NCI-H748 (cell line): Measurements from ENCODE around the gene SMLR1.
"Not testable (repeated sequence)": the region's sequence is repeated elsewhere in the genome, so short reads cannot be mapped to it uniquely, and the experiment has no call there.

ENCODE experiments used
- DNase-seq: peaks from one replicate; lab custom pipeline; 2025; ENCODE audit not compliant: unreplicated experiment; lab: John Stamatoyannopoulos, UW

The SMLR1 gene

DNA sequence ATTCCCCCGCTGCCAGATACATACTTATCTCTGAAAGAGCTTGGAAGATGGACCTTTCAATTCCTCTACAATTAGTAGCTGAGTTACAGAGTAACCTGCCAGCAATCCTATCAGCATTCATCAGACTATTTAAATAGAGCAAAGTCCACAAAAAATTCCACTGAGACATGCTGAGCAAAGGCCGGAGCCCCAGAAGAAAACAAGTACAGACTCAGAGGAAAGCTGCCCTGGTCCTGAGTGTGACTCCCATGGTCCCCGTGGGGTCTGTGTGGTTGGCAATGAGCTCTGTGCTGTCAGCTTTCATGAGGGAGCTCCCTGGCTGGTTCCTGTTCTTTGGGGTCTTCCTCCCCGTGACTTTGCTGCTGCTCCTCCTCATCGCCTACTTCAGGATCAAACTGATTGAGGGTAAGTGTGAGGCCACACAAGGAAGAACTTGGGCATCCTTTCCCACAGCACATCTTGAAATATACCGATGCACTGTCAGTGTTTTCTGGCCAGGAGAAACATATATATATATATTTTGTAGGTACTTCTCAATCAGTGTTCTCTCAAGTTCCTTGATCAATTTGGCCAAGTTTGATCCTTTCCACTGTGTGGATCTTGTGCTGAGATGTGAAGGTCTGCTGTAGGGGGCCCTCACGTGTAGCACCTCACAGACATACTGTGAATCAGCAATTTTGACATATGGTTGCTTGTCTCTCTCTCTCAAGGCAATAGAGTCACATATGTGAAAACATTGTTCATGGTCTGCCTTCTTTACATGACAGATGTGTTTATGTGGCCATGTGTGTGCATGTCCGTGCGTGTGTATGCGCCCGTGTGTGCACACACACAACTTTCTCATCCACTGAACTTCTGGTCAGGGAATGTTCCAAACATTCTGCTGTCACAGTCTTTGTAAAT, at the start of gene SMLR1:
TSS of gene SMLR1 (plus strand) at position 160 of the 903 bp plus-strand sequence. CDS start at position 168, 8 bp downstream.
- no peak for DNase-seq

- no peak for DNase-seq
These were observed 48.1 kb upstream of the SMLR1 start for GRCh38 chr6:130778946-130779657.

GRCh38 chr6:130779658-130780033, 47.6 kb upstream of the SMLR1 start:
- DNase-seq: no peak

GRCh38 chr6:130780122-130780521, 47.1 kb upstream of the SMLR1 start:
- no peak for DNase-seq

- DNase-seq: no peak
These were observed 45.6 kb upstream of the SMLR1 start for GRCh38 chr6:130781557-130781956.

DNA sequence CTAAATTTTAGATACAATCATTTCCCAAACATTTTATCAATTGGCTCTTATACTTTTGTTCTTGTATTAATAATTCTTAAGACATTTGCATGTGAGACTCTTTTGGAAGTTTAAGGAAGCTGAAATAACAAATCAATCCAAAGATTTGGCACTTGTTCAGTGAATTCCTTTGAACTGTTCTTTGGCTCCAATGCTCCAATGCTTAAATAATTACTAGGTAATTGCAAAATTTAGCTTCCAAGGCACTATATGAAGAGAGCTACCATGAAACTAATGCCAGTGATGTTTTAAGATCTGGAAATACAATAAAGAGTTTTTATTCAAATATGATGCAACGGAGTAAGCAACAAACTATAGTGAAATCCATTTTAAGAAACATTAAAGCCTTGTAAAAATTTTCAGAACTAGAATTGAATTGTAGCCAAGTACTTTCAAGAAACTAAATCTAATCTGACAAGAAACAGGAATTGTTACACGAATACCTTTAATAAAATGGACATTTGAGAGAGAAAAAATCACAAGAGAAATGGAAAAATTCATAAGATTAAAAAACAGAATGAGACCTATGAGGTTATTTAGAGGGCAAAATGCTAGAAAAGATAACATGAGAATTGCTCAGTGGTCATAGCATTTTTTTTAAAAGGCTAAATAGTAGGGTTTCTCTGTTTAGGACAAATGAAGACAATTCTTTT, 43.6 kb upstream of the SMLR1 start:
- DNase-seq: no peak

DNA sequence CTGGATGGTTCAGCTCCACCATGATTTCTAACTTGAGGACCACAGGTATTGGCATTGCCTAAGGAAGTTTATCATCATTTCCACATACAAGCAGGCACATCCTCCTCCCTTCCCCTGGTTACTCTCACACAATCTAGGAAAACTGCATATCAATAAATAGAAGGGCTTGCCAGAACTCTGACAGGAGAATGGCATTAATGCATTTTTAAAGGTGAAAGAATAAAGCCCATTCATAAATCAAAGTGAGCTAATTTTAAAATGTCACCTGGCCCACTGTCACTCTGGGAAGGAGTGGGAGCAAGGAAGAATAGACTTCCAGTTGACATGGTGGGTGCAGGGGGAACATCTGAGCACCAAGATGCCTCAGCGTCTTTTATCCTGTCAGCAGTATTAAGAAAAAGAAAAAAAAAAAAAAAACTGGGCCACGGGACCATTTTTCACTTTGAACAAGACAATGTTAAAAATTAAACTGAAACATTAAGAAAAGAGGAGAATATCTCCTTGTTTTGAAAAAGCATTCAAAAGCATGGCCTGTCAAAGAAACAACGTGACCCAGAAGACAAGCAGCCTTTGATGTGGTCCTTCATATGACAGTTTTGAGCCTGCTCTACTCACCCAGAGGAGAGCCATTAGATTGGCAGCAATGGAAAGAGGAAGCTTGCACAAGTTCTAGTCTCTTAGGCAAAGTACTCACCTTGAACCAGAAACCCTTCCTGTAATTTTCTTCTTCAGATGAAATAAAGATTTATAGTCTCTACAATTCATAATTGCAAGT, 39.3 kb upstream of the SMLR1 start:
- no peak for DNase-seq

DNA sequence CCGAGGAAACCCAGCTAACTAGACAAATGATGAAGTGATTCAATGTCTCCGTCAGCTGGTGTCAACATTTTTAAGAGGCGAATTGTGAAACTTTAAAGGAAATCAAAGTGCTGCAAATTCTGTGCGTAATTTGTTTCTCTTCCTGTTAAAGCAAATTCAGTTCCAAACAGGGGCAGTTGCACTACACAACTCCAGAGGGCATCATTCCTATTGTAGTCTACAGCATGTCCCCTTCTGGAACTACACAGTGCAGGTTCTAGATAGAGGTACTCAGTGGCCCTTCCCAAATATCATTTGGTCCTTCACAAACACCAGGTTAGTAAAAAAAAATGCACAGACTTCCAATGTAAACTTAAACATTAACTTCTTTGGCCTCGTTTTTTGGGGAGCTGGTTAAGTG, 38.3 kb upstream of the SMLR1 start:
- DNase-seq: no peak

DNA sequence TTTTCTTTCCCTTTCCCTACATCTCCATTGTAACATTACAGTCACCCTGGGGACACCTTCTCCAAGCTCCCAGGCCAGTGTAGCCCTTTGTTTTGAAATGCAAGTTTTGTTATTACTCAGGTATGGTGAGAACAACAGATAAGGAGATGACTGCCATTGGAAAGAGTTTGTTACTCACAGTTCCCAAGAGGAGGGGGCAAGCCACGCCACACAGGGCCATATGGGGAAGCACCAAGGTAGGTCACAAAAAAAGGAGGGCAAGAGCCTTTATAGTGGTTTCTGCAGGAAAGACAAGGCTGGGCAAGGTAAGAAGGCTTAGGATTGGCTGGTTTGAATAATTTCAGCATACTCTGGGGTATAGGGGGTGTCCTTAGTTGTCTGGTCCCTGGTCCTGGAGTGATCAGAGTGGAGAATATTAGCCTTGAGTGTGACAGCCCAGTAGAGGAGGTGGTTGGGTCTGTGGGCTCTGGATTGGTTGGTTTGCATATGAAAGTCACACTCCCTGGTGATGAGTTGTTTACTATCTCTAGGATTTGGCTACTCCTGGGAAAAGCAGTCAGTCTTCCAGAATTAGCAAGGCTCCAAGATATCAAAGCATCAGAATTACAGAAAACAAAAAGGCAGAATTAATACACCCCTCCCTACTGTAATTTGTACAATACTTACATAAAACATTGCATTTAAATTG, 33.1 kb upstream of the SMLR1 start:
- no peak for DNase-seq

- no peak for DNase-seq
These were observed 32.5 kb upstream of the SMLR1 start for GRCh38 chr6:130794738-130795137.

GRCh38 chr6:130796313-130796905, 30.8 kb upstream of the SMLR1 start:
- DNase-seq: no peak

- no peak for DNase-seq
These were observed 30.1 kb upstream of the SMLR1 start for GRCh38 chr6:130797061-130797460.

- not testable (repeated sequence) for DNase-seq
These were observed 25.8 kb upstream of the SMLR1 start for GRCh38 chr6:130801368-130801767.

DNA sequence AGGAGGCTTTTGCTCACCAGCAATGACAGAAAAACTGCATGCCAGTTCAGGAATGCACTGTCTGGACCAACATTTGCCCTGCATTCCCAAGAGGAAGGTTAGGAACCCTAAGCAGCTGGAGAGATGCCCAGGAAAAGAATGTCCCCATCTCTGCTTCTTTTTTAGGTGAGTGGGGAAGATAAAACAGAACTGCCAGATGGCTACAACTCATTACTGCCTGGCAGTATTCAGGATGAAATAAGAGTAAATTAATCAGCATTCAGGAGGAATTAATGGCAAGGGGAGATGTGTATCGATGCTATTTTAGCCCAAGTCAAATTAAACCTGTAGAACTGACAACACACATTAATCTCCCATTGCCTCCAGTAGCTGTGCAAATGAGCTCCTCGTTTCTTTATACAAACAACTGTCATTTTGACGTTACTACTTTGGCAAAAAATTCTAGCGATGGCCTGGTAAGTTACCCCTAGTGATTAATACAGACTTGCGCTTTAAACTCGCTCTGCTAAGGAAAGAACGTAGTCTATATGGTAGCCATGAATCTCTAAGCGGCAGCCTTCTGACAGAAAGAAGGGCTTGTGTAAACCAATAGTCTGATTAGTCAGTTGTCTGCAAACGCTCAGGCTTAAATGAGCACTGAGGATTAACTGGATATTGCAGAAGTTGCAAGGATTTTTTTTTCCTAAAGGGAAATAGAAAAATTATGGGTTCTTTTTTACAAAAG, 16.7 kb upstream of the SMLR1 start:
- no peak for DNase-seq

DNA sequence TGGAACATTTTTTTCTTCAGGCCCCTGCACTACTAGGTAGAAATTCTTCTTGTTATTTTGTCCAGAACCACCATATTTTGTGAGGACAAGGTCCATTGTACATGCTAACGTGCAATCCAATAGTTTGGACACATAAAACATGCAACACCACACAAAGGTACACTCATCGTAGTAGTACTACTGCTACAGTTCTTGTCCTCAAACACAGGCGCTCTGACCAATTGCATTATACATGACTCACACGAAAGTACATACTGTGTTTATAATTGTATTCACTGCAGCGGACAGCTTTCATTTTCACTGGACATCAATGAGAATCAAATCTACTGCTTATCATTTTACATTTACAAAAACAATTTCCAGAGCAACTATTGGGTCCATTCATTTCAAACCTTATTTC, 15.3 kb upstream of the SMLR1 start:
- DNase-seq: no peak

DNA sequence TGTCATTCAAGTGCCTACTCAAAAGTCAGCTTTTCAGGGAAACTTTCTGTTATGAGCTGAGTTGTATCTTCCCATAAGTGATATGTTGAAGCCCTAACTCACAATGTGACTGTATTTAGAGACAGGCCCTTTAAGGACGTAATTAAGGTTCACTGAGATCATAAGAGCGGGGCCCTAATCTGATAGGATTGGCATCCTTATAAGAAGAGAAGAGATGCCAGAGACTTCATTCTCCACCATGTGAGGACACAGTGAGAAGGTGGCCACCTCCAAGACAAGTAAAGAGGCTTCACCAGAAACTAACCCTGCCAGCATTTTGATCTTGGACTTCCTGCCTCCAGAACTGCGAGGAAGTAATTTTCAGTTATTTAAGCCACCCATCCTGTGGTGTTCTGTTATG, 12.7 kb upstream of the SMLR1 start:
- DNase-seq: no peak

- DNase-seq: no peak
These were observed 11.8 kb upstream of the SMLR1 start for GRCh38 chr6:130815200-130816071.

DNA sequence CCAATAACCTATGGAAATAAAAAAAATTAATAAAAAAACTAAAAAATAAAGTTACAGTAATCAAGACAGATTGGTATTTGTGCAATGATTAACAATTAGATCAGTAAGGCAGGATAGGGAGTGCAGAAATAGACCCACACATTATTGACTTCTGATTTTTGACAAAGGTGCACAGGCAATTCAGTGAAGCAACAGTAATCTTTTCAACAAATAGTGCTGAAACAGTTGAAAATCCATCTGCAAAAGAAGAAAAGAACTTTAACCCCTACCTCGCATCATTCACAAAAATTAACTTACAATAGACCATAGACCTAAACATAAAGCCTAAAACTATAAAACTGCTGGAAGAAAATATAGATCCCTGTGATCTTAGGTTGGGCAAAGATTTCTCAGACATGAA, 4.5 kb upstream of the SMLR1 start:
- no peak for DNase-seq
